ENCODE measurements around the gene ATE1. TPM values are rescaled to one million over a fixed set of nuclear protein-coding genes. Genes with fewer than 3 reads are reported as not detected.

The ATE1 gene
- total and polyA plus RNA-seq, 12 donors: 4.5 to 57.7 (median 42.5) TPM

- WGBS, 2 donors: 82 to 83% methylated on average over 4 of the region's 4 CpGs
- ATAC-seq: no peak
- H3K36me3 ChIP-seq: peaks cover 0 to 18% (median 0%) of the 10 kb centered on the region in 9 donors
- H3K4me1 ChIP-seq: peaks cover 0 to 9% (median 0%) of the 10 kb centered on the region in 9 donors
- intact Hi-C loops (cut with DNase I): no loop called here
- no peak overlapping the region for H3K4me3 ChIP-seq
- H3K9me3 ChIP-seq: no peaks in the 10 kb centered on the region
- no peaks in the 10 kb centered on the region for H3K27me3 ChIP-seq
- DNase-seq: no peak
- TF ChIP-seq CTCF (IDR thresholded peaks at IDR 0.05): no peak
- H3K27ac ChIP-seq: no peak overlapping the region
Measured at GRCh38 chr10:121813857-121814256, 114.0 kb downstream of the ATE1 start.

- intact Hi-C loops (cut with DNase I): no loop called here
Measured at GRCh38 chr10:121813211-121813815, 114.5 kb downstream of the ATE1 start.

GRCh38 chr10:121812031-121812430 lies 115.8 kb downstream of the ATE1 start:
- ATAC-seq: no peak
- DNase-seq: no peak
- no peaks in the 10 kb centered on the region for H3K27me3 ChIP-seq
- WGBS, 2 donors: 71 to 74% methylated on average over 4 of the region's 4 CpGs
- no peaks in the 10 kb centered on the region for H3K9me3 ChIP-seq
- intact Hi-C loops (cut with DNase I): no loop called here
- no peak overlapping the region for H3K4me3 ChIP-seq
- no peak for TF ChIP-seq CTCF (IDR thresholded peaks at IDR 0.05)
- no peak overlapping the region for H3K27ac ChIP-seq
- peaks cover 0 to 18% (median 0%) of the 10 kb centered on the region in 9 donors for H3K36me3 ChIP-seq
- H3K4me1 ChIP-seq: peaks cover 0 to 9% (median 0%) of the 10 kb centered on the region in 9 donors

More at GRCh38 chr10:121813211-121813815, 114.5 kb downstream of the ATE1 start:
- ATAC-seq (peak in 3 of 8 donors; percentile 25 to 35 (median 28)), DNase-seq (no peak)
- TF ChIP-seq CTCF (IDR thresholded peaks at IDR 0.05): no peak
- Histone ChIP-seq H3K9me3 (no peaks in the 10 kb centered on the region), H3K36me3 (peaks cover 0 to 18% (median 0%) of the 10 kb centered on the region in 9 donors), H3K4me1 (peaks cover 0 to 9% (median 0%) of the 10 kb centered on the region in 9 donors), H3K27me3 (no peaks in the 10 kb centered on the region), H3K4me3 (no peak overlapping the region), H3K27ac (no peak overlapping the region)
- 90 to 100% methylated on average over 1 of the region's 1 CpG for WGBS, 2 donors

GRCh38 chr10:121811386-121811785 lies 116.4 kb downstream of the ATE1 start:
- no peak for ATAC-seq
- Histone ChIP-seq H3K27ac (no peak overlapping the region), H3K9me3 (no peaks in the 10 kb centered on the region), H3K36me3 (peaks cover 0 to 23% (median 0%) of the 10 kb centered on the region in 9 donors), H3K4me1 (peaks cover 0 to 9% (median 0%) of the 10 kb centered on the region in 9 donors), H3K27me3 (no peaks in the 10 kb centered on the region), H3K4me3 (no peak overlapping the region)
- intact Hi-C loops (cut with DNase I): no loop called here
- 91 to 95% methylated on average over 2 of the region's 2 CpGs for WGBS, 2 donors
- TF ChIP-seq CTCF (IDR thresholded peaks at IDR 0.05): no peak
- no peak for DNase-seq

All from heart right ventricle (tissue), 16 donors.